NCI-H510A (cell line): ENCODE results near the gene PGM3.

Experiments
- DNase-seq: peaks from one replicate; lab custom pipeline; 2025; lab: John Stamatoyannopoulos, UW

Gene PGM3

DNA sequence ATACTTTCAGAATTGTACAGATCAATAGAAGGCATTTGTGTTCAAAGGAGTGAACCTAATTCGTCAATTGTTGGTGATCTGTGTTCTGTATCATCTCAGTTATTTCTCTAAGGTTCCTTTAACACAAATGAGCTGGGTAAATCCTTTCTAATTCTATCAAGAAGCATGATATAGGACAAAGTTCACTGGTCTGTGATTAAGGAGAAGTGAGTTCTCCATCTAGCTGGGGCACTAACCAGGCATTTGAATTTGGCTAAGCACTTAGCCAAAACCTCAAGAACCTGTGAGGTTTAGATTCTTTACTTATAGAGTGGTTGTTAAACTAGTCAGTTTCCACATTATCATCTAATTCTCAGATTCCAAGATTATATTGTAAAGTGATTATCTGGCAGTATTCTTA lies 75.3 kb downstream of the PGM3 start:
- DNase-seq: no peak
